ENCODE data around the gene SERPINA3. TPM values are rescaled to one million over a fixed set of nuclear protein-coding genes. Genes with fewer than 3 reads are reported as not detected.

SERPINA3 gene
- total RNA-seq, 4 donors from 2014 or later, result 111 to 209 (median 125) TPM

- TF ChIP-seq CTCF (IDR thresholded peaks at IDR 0.05), result no peak
- ATAC-seq (ENCODE audit: low FRiP score), result no peak
- no peak for DNase-seq (ENCODE audit: low spot score)
Observed at GRCh38 chr14:94673071-94673470, 60.9 kb downstream of the SERPINA3 start.

Other genes starting within 250 kb of the SERPINA3 start
- gene SERPINA2, start 245.7 kb upstream of the SERPINA3 start, total RNA-seq, result not detected
- 10 to 100 TPM in 3 of 4 donors, 1 to 10 TPM in 1; 2.8 to 92.4 (median 13.2) TPM for gene SERPINA1, start 223.8 kb upstream of the SERPINA3 start, total RNA-seq
- gene SERPINA11, start 159.6 kb upstream of the SERPINA3 start, total RNA-seq, result not detected
- not detected for gene SERPINA9, start 136.2 kb upstream of the SERPINA3 start, total RNA-seq
- gene SERPINA12, start 102.9 kb upstream of the SERPINA3 start, total RNA-seq, result not detected
- gene SERPINA4, start 50.9 kb upstream of the SERPINA3 start, total RNA-seq, result not detected
- 1 to 10 TPM in 1 of 4 donors, under 1 TPM in 3; 0.24 to 4.3 (median 0.48) TPM for gene SERPINA5, start 31.0 kb upstream of the SERPINA3 start, total RNA-seq
- gene GSC, start 157.7 kb downstream of the SERPINA3 start, total RNA-seq, result 1 to 10 TPM in 3 of 4 donors, under 1 TPM in 1; 0.72 to 7.1 (median 3.1) TPM